Skeletal muscle tissue (tissue), 4 donors: ENCODE results near the gene CDK3. TPM values are rescaled to one million over a fixed set of nuclear protein-coding genes. Genes with fewer than 3 reads are reported as not detected.

ENCODE experiments used
- H3K27ac ChIP-seq: one replicate; pipeline ENCODE4 v1.7.0; 2013; ENCODE audit warnings: mild to moderate bottlenecking, low read depth, low read length, inconsistent platforms
- H3K27me3 ChIP-seq, 3 donors: one replicate each; pipeline ENCODE4 v1.7.0; 2013; ENCODE audit warnings: low read length in 3 of 3; ENCODE audit not compliant: control insufficient read depth in 3 of 3, insufficient read depth in 3 of 3
- H3K36me3 ChIP-seq, 3 donors: one replicate each; pipeline ENCODE4 v1.7.0; 2013; ENCODE audit warnings: low read length in 3 of 3; ENCODE audit not compliant: control insufficient read depth in 3 of 3, insufficient read depth in 3 of 3
- H3K4me1 ChIP-seq, 3 donors: one replicate each; pipeline ENCODE4 v1.7.0; 2013; ENCODE audit warnings: low read length in 3 of 3, mild to moderate bottlenecking in 3 of 3; ENCODE audit not compliant: control insufficient read depth in 3 of 3, insufficient read depth in 3 of 3
- H3K4me3 ChIP-seq, 3 donors: one replicate each; pipeline ENCODE4 v1.7.0; 2013; ENCODE audit warnings: low read length in 3 of 3
- H3K9ac ChIP-seq, 3 donors: one replicate each; pipeline ENCODE4 v1.7.0; 2013; ENCODE audit warnings: low read length in 3 of 3, mild to moderate bottlenecking in 3 of 3, moderate library complexity in 2 of 3, low read depth in 1 of 3
- H3K9me3 ChIP-seq, 3 donors: one replicate each; pipeline ENCODE4 v1.7.0; 2013; ENCODE audit warnings: low read length in 3 of 3; ENCODE audit not compliant: control insufficient read depth in 3 of 3
- total RNA-seq: library from RNA; depleted of rRNA; stranded (reverse); fragments of >200 nt; gene quantifications from one replicate; pipeline ENCODE4 v1.2.3, GENCODE V29; 2014
- donor health status: Osteomylitis.

CDK3 gene
- total RNA-seq, 1 donor from 2014 or later, result 1.6 TPM

GRCh38 chr17:76013377-76013932, 12.8 kb downstream of the CDK3 start:
- Histone ChIP-seq H3K4me3 (no peak overlapping the region), H3K27me3 (peaks cover 0 to 15% (median 14%) of the 10 kb centered on the region in 3 donors), H3K9ac (no peak overlapping the region), H3K36me3 (no peaks in the 10 kb centered on the region), H3K9me3 (no peaks in the 10 kb centered on the region), H3K27ac (no peak overlapping the region), H3K4me1 (peaks cover 0 to 6% (median 3%) of the 10 kb centered on the region in 3 donors)

- Histone ChIP-seq H3K4me1 (peaks cover 0 to 6% (median 3%) of the 10 kb centered on the region in 3 donors), H3K9ac (peak overlapping the region in 2 of 3 donors; percentile 40 to 50)
Measured at GRCh38 chr17:76014100-76014924, 13.7 kb downstream of the CDK3 start.

GRCh38 chr17:76014925-76015261, 14.2 kb downstream of the CDK3 start:
- H3K9ac ChIP-seq, result no peak overlapping the region
- no peaks in the 10 kb centered on the region for H3K36me3 ChIP-seq
- H3K27me3 ChIP-seq, result peaks cover 0 to 16% (median 15%) of the 10 kb centered on the region in 3 donors
- no peak overlapping the region for H3K4me3 ChIP-seq
- no peak overlapping the region for H3K27ac ChIP-seq
- H3K9me3 ChIP-seq, result no peaks in the 10 kb centered on the region
- H3K4me1 ChIP-seq, result peaks cover 0 to 6% (median 3%) of the 10 kb centered on the region in 3 donors

More at GRCh38 chr17:76014100-76014924, 13.7 kb downstream of the CDK3 start:
- H3K27ac ChIP-seq, result no peak overlapping the region
- no peak overlapping the region for H3K4me3 ChIP-seq
- H3K36me3 ChIP-seq, result no peaks in the 10 kb centered on the region
- H3K27me3 ChIP-seq, result peaks cover 0 to 15% (median 14%) of the 10 kb centered on the region in 3 donors
- H3K9me3 ChIP-seq, result no peaks in the 10 kb centered on the region

- Histone ChIP-seq H3K4me3 (no peak overlapping the region), H3K27ac (no peak overlapping the region), H3K27me3 (peaks cover 2 to 17% (median 15%) of the 10 kb centered on the region in 3 donors), H3K9me3 (no peaks in the 10 kb centered on the region), H3K36me3 (no peaks in the 10 kb centered on the region), H3K4me1 (peaks cover 0 to 6% (median 3%) of the 10 kb centered on the region in 3 donors), H3K9ac (no peak overlapping the region)
Measured at GRCh38 chr17:76017481-76018339, 17.1 kb downstream of the CDK3 start.

GRCh38 chr17:76018340-76018680, 17.7 kb downstream of the CDK3 start:
- no peak overlapping the region for H3K4me3 ChIP-seq
- peaks cover 5 to 22% (median 15%) of the 10 kb centered on the region in 3 donors for H3K27me3 ChIP-seq
- no peaks in the 10 kb centered on the region for H3K36me3 ChIP-seq
- H3K4me1 ChIP-seq, result peaks cover 0 to 6% (median 3%) of the 10 kb centered on the region in 3 donors
- H3K27ac ChIP-seq, result no peak overlapping the region
- H3K9ac ChIP-seq, result no peak overlapping the region
- H3K9me3 ChIP-seq, result no peaks in the 10 kb centered on the region

- no peak overlapping the region for H3K27ac ChIP-seq
- H3K36me3 ChIP-seq, result no peaks in the 10 kb centered on the region
- no peak overlapping the region for H3K9ac ChIP-seq
- no peaks in the 10 kb centered on the region for H3K9me3 ChIP-seq
- peaks cover 5 to 22% (median 15%) of the 10 kb centered on the region in 3 donors for H3K27me3 ChIP-seq
- peaks cover 0 to 6% (median 3%) of the 10 kb centered on the region in 3 donors for H3K4me1 ChIP-seq
- H3K4me3 ChIP-seq, result no peak overlapping the region
Measured at GRCh38 chr17:76018801-76019200, 18.1 kb downstream of the CDK3 start.

GRCh38 chr17:76019833-76020467, 19.3 kb downstream of the CDK3 start:
- Histone ChIP-seq H3K4me3 (no peak overlapping the region), H3K9ac (no peak overlapping the region), H3K9me3 (no peaks in the 10 kb centered on the region), H3K27me3 (peaks cover 5 to 14% (median 7%) of the 10 kb centered on the region in 3 donors), H3K27ac (no peak overlapping the region), H3K4me1 (no peaks in the 10 kb centered on the region), H3K36me3 (no peaks in the 10 kb centered on the region)

- Histone ChIP-seq H3K4me1 (no peaks in the 10 kb centered on the region), H3K9ac (no peak overlapping the region), H3K4me3 (no peak overlapping the region), H3K27me3 (peaks cover 0 to 8% (median 5%) of the 10 kb centered on the region in 3 donors), H3K9me3 (no peaks in the 10 kb centered on the region), H3K27ac (no peak overlapping the region), H3K36me3 (no peaks in the 10 kb centered on the region)
Measured at GRCh38 chr17:76022285-76022684, 21.6 kb downstream of the CDK3 start.

- Histone ChIP-seq H3K9ac (no peak overlapping the region), H3K4me1 (no peaks in the 10 kb centered on the region), H3K36me3 (no peaks in the 10 kb centered on the region), H3K27ac (no peak overlapping the region), H3K4me3 (no peak overlapping the region), H3K27me3 (peaks cover 0 to 8% (median 5%) of the 10 kb centered on the region in 3 donors), H3K9me3 (no peaks in the 10 kb centered on the region)
Measured at GRCh38 chr17:76022973-76023899, 22.6 kb downstream of the CDK3 start.
